ENCODE data around the gene PIK3C2A. TPM values are rescaled to one million over a fixed set of nuclear protein-coding genes. Genes with fewer than 3 reads are reported as not detected.
A peak's percentile ranks its signal among the peaks of the same experiment; 100 is the strongest.

Gene PIK3C2A
- total RNA-seq, 1 experiment from 2014 or later = 35.0 TPM

DNA sequence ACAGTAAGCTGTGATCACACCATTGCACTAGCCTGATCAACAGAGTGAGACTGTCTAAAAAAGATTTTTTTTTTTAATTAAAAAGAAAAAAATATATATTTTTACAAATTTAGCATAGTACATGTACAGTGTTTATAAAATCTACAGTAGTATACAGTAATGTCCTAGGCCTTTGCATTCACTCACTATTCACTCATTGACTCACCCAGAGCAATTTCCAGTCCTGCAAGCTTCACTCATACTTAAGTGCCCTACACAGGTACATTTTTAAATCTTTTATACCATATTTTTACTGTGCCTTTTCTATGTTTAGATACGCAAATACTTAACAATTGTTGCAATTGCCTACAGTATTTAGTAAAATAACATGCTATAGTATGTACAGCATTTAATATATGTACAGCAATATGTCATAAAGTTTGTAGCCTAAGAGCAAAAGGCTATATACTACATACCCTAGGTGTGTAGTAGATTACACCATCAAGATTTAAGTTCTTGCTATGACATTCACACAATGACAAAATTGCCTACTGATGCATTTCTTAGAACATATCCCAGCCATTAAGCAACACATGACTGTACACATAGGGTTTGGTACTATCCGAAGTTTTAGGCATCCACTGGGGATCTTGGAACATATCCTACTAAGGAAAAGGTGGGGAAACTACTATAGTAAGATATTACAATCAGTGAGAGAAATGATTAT lies 22.8 kb downstream of the PIK3C2A start:
- 0 out of 2 replicates have a peak, but pooled peaks have one; percentile 18 for ATAC-seq
- H3K36me3 ChIP-seq (ENCODE audit: low read depth, low read length) = no peaks in the 10 kb centered on the region
- H3F3A ChIP-seq (ENCODE audit: low read length, unreplicated experiment) = no peaks in the 10 kb centered on the region
- H3K9ac ChIP-seq (ENCODE audit: low read length) = no peak overlapping the region
- no peaks in the 10 kb centered on the region for H3K27me3 ChIP-seq (ENCODE audit: low read length)
- DNase-seq = no peak
- no TSS peak for BruUV-seq (replicated peaks)
- no peak overlapping the region for H2AFZ ChIP-seq (ENCODE audit: low read length)
- H3K79me2 ChIP-seq (ENCODE audit: low read length) = peaks cover 30% of the 10 kb centered on the region
- CTCF ChIA-PET = no interaction called here
- no peaks in the 10 kb centered on the region for H3K9me2 ChIP-seq (replicated peaks; ENCODE audit: low read length)
- POLR2A ChIA-PET (ENCODE audit: unreplicated experiment) = interaction anchor here (0.5 to 0.6 kb wide), 2 partner anchors 23 to 168 kb away, joined by 3 to 7 read pairs; partner anchors contain the start of gene PIK3C2A
- TF ChIP-seq EZH2phosphoT487 (IDR thresholded peaks at IDR 0.05; ENCODE audit: borderline replicate concordance, low read length) (no peak), EZH2 (IDR thresholded peaks at IDR 0.05; ENCODE audit: low read length, unreplicated experiment) (no peak)
- TF ChIP-seq, protein P1, sequence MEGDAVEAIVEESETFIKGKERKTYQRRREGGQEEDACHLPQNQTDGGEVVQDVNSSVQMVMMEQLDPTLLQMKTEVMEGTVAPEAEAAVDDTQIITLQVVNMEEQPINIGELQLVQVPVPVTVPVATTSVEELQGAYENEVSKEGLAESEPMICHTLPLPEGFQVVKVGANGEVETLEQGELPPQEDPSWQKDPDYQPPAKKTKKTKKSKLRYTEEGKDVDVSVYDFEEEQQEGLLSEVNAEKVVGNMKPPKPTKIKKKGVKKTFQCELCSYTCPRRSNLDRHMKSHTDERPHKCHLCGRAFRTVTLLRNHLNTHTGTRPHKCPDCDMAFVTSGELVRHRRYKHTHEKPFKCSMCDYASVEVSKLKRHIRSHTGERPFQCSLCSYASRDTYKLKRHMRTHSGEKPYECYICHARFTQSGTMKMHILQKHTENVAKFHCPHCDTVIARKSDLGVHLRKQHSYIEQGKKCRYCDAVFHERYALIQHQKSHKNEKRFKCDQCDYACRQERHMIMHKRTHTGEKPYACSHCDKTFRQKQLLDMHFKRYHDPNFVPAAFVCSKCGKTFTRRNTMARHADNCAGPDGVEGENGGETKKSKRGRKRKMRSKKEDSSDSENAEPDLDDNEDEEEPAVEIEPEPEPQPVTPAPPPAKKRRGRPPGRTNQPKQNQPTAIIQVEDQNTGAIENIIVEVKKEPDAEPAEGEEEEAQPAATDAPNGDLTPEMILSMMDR (conservative IDR thresholded peaks at IDR 0.05; ENCODE audit: low read depth, low read length) = no peak
- H3K9me3 ChIP-seq (ENCODE audit: low read length) = no peaks in the 10 kb centered on the region
- no peaks in the 10 kb centered on the region for H4K20me1 ChIP-seq (ENCODE audit: low read length)
- no peak overlapping the region for H3K4me3 ChIP-seq (ENCODE audit: low read length)
- intact Hi-C loops (cut with micrococcal nuclease) = no loop called here
- H3K4me1 ChIP-seq (ENCODE audit: insufficient read depth, low read length) = no peaks in the 10 kb centered on the region
- no peak overlapping the region for H3K4me2 ChIP-seq (ENCODE audit: low read length)
- H3K27ac ChIP-seq (ENCODE audit: low read length) = no peak overlapping the region

DNA sequence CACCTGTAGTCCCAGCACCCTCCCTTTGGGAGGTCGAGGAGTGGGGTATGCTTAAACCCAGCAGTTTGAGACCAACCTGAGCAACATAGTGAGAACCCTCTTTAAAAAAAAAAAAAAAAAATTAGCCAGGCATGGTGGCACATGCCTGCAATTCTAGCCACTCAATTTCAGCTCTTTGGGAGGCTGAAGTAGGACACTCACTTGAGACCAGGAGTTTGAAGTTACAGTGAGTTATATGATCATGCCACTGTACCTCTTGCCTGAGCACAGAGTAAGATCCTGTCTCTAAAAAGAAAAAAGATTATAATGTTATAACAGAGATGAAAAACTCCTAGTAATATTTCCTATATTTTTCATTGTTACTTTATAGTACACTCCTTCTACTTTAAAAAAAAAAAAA lies 23.9 kb downstream of the PIK3C2A start:
- no peak for TF ChIP-seq EZH2phosphoT487 (IDR thresholded peaks at IDR 0.05; ENCODE audit: borderline replicate concordance, low read length)
- TF ChIP-seq, protein P1 (conservative IDR thresholded peaks at IDR 0.05; ENCODE audit: low read depth, low read length) = no peak
- no peak for TF ChIP-seq EZH2 (IDR thresholded peaks at IDR 0.05; ENCODE audit: low read length, unreplicated experiment)
- POLR2A ChIA-PET (ENCODE audit: unreplicated experiment) = no interaction called here
- H3K4me2 ChIP-seq (ENCODE audit: low read length) = no peak overlapping the region
- H3K79me2 ChIP-seq (ENCODE audit: low read length) = peaks cover 35% of the 10 kb centered on the region; the same call in 1 of the 2 replicates
- H3K9me2 ChIP-seq (replicated peaks; ENCODE audit: low read length) = no peaks in the 10 kb centered on the region
- no peaks in the 10 kb centered on the region for H3K4me1 ChIP-seq (ENCODE audit: insufficient read depth, low read length)
- no peak overlapping the region for H2AFZ ChIP-seq (ENCODE audit: low read length)
- DNase-seq (no peak), ATAC-seq (no peak)
- intact Hi-C loops (cut with micrococcal nuclease) = no loop called here
- no peak overlapping the region for H3K4me3 ChIP-seq (ENCODE audit: low read length)
- no peaks in the 10 kb centered on the region for H3K9me3 ChIP-seq (ENCODE audit: low read length)
- no TSS peak for BruUV-seq (replicated peaks)
- H3K27ac ChIP-seq (ENCODE audit: low read length) = no peak overlapping the region
- no peaks in the 10 kb centered on the region for H3K36me3 ChIP-seq (ENCODE audit: low read depth, low read length)
- H4K20me1 ChIP-seq (ENCODE audit: low read length) = no peaks in the 10 kb centered on the region
- no peaks in the 10 kb centered on the region for H3K27me3 ChIP-seq (ENCODE audit: low read length)
- CTCF ChIA-PET = no interaction called here
- H3F3A ChIP-seq (ENCODE audit: low read length, unreplicated experiment) = no peaks in the 10 kb centered on the region
- H3K9ac ChIP-seq (ENCODE audit: low read length) = no peak overlapping the region

DNA sequence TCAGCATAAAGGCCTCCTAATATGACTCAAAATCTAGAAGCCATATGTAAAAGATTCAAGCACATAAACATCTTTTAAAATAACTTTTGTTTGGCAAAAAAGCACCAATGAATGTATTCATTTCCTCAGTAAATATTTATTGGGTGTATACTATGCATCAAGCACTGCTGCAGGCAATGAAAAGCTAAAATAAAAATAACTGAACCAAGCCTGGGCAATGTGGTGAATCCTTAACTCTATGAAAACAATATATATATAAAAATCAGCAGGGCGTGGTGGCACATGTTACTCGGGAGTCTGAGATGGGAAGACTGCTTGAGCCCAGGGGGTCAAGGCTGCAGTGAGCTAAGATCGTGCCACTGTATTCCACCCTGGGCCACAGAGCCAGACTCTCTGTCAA lies 27.8 kb downstream of the PIK3C2A start:
- Histone ChIP-seq H3K27ac (ENCODE audit: low read length) (no peak overlapping the region), H3K4me2 (ENCODE audit: low read length) (no peak overlapping the region), H3K27me3 (ENCODE audit: low read length) (no peaks in the 10 kb centered on the region), H4K20me1 (ENCODE audit: low read length) (no peaks in the 10 kb centered on the region), H3K9ac (ENCODE audit: low read length) (no peak overlapping the region), H3K9me2 (replicated peaks; ENCODE audit: low read length) (no peaks in the 10 kb centered on the region), H3K79me2 (ENCODE audit: low read length) (peaks cover 29% of the 10 kb centered on the region), H2AFZ (ENCODE audit: low read length) (no peak overlapping the region), H3F3A (ENCODE audit: low read length, unreplicated experiment) (no peaks in the 10 kb centered on the region), H3K4me3 (ENCODE audit: low read length) (no peak overlapping the region), H3K36me3 (ENCODE audit: low read depth, low read length) (no peaks in the 10 kb centered on the region), H3K9me3 (ENCODE audit: low read length) (no peaks in the 10 kb centered on the region), H3K4me1 (ENCODE audit: insufficient read depth, low read length) (no peaks in the 10 kb centered on the region)
- DNase-seq = peak; percentile 45
- CTCF ChIA-PET = no interaction called here
- intact Hi-C loops (cut with micrococcal nuclease) = loop anchor here (1.0 kb wide), 1 partner anchor 32 kb away; no protein-coding TSS in a partner anchor
- no peak for TF ChIP-seq EZH2phosphoT487 (IDR thresholded peaks at IDR 0.05; ENCODE audit: borderline replicate concordance, low read length)
- no peak for TF ChIP-seq EZH2 (IDR thresholded peaks at IDR 0.05; ENCODE audit: low read length, unreplicated experiment)
- TF ChIP-seq, protein P1 (conservative IDR thresholded peaks at IDR 0.05; ENCODE audit: low read depth, low read length) = no peak
- ATAC-seq = peak; percentile 94
- no TSS peak for BruUV-seq (replicated peaks)
- POLR2A ChIA-PET (ENCODE audit: unreplicated experiment) = no interaction called here
